Endothelial cell of umbilical vein (primary cell): ENCODE measurements around the gene ACCSL.

Experiments used
- EZH2 ChIP-seq: IDR thresholded peaks from 2 replicates; pipeline ENCODE4 v1.6.1; 2012; ENCODE audit warnings: borderline replicate concordance, low read depth, mild to moderate bottlenecking, moderate library complexity, low read length, inconsistent platforms; ENCODE audit not compliant: severe bottlenecking
- FOS ChIP-seq: IDR thresholded peaks from 2 replicates; pipeline ENCODE4 v1.6.1; 2011; ENCODE audit warnings: mild to moderate bottlenecking, low read length, moderate library complexity, borderline replicate concordance; ENCODE audit not compliant: insufficient read depth
- GATA2 ChIP-seq: IDR thresholded peaks from 2 replicates; pipeline ENCODE4 v1.7.0; 2011; ENCODE audit warnings: low read depth, mild to moderate bottlenecking, moderate library complexity, mixed read lengths, low read length; ENCODE audit not compliant: insufficient read length, insufficient read depth
- POLR2A ChIP-seq: IDR thresholded peaks from 2 replicates; pipeline ENCODE4 v1.6.1; 2012; ENCODE audit warnings: low read depth, mild to moderate bottlenecking, control low read depth, low read length
- POLR2AphosphoS5 ChIP-seq: IDR thresholded peaks from 2 replicates; pipeline ENCODE4 v1.6.1; 2012; ENCODE audit warnings: low read depth, mild to moderate bottlenecking, control low read depth, low read length, moderate library complexity; ENCODE audit not compliant: insufficient read depth
- TF ChIP-seq, protein P1 (sequence below), 2 donors: IDR thresholded peaks; 1 replicate in 1 of 2; 2 replicates in 1 of 2; pipeline ENCODE4 v1.5.1; 2011; ENCODE audit warnings: low read length in 2 of 2, mild to moderate bottlenecking in 2 of 2, moderate library complexity in 2 of 2, control low read depth in 1 of 2, inconsistent platforms in 1 of 2, low read depth in 1 of 2; ENCODE audit not compliant: insufficient read depth in 1 of 2; ENCODE audit errors: extremely low read depth in 1 of 2
- TF ChIP-seq, protein P2 (sequence below): IDR thresholded peaks from 2 replicates; pipeline ENCODE4 v1.6.1; 2011; ENCODE audit not compliant: insufficient read depth, insufficient read length

DNA sequence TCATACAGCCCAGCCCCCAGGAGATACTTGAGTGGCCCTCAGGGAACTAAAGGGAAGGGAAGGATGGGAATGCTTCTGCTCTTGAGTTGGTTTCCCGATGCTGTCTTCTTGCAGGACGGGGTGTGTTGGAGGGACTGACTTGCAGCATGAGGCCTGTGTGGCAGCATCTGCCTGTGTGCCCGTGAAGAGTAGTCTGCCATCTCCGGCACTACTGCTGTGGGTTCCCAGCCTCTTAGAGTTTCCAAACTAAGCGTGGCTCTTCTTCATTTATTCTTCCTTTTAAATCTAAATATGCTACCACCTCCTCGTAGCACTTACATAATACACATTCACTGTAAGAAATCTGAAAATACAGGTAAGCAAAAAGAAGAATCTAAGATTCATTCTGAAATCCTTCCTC, 60.5 kb downstream of the ACCSL start:
- TF ChIP-seq EZH2 (no peak), FOS (no peak), POLR2A (no peak), GATA2 (no peak), POLR2AphosphoS5 (no peak)
- TF ChIP-seq, protein P1, sequence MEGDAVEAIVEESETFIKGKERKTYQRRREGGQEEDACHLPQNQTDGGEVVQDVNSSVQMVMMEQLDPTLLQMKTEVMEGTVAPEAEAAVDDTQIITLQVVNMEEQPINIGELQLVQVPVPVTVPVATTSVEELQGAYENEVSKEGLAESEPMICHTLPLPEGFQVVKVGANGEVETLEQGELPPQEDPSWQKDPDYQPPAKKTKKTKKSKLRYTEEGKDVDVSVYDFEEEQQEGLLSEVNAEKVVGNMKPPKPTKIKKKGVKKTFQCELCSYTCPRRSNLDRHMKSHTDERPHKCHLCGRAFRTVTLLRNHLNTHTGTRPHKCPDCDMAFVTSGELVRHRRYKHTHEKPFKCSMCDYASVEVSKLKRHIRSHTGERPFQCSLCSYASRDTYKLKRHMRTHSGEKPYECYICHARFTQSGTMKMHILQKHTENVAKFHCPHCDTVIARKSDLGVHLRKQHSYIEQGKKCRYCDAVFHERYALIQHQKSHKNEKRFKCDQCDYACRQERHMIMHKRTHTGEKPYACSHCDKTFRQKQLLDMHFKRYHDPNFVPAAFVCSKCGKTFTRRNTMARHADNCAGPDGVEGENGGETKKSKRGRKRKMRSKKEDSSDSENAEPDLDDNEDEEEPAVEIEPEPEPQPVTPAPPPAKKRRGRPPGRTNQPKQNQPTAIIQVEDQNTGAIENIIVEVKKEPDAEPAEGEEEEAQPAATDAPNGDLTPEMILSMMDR (IDR thresholded peaks at IDR 0.05; ENCODE audit: extremely low read depth in 1 of 2, insufficient read depth in 1 of 2, low read depth in 1 of 2, low read length in 2 of 2): no peak
- TF ChIP-seq, protein P2, sequence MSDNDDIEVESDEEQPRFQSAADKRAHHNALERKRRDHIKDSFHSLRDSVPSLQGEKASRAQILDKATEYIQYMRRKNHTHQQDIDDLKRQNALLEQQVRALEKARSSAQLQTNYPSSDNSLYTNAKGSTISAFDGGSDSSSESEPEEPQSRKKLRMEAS: no peak
